ENCODE measurements around the gene PROK2. TPM values are rescaled to one million over a fixed set of nuclear protein-coding genes. Genes with fewer than 3 reads are reported as not detected.
A peak's percentile ranks its signal among the peaks of the same experiment; 100 is the strongest.

Gene PROK2
- total and polyA plus RNA-seq, 2 experiments from 2014 or later = not detected

- Histone ChIP-seq H3K4me3 (no peak overlapping the region), H3K4me1 (ENCODE audit: low read depth) (no peaks in the 10 kb centered on the region), H3K27ac (no peak overlapping the region), H3K9me3 (ENCODE audit: low read depth) (peaks cover 2% of the 10 kb centered on the region), H3K36me3 (no peaks in the 10 kb centered on the region), H3K27me3 (no peaks in the 10 kb centered on the region)
- TF ChIP-seq CTCF (IDR thresholded peaks at IDR 0.05; ENCODE audit: low read depth, low read length) = no peak
- DNase-seq (ENCODE audit: low read depth in 1 of 2, low spot score in 1 of 2) = no peak
Observed at GRCh38 chr3:71742621-71743020, 42.3 kb downstream of the PROK2 start.

GRCh38 chr3:71734881-71735280 lies 50.1 kb downstream of the PROK2 start:
- H3K4me3 ChIP-seq = no peak overlapping the region
- TF ChIP-seq CTCF (IDR thresholded peaks at IDR 0.05; ENCODE audit: low read depth, low read length) = no peak
- no peaks in the 10 kb centered on the region for H3K36me3 ChIP-seq
- H3K4me1 ChIP-seq (ENCODE audit: low read depth) = no peaks in the 10 kb centered on the region
- H3K27me3 ChIP-seq = no peaks in the 10 kb centered on the region
- no peaks in the 10 kb centered on the region for H3K9me3 ChIP-seq (ENCODE audit: low read depth)
- DNase-seq (ENCODE audit: low read depth in 1 of 2, low spot score in 1 of 2) = no peak
- no peak overlapping the region for H3K27ac ChIP-seq

- no peak for DNase-seq (ENCODE audit: low read depth in 1 of 2, low spot score in 1 of 2)
- H3K4me3 ChIP-seq = no peak overlapping the region
- peaks cover 8% of the 10 kb centered on the region for H3K27me3 ChIP-seq
- H3K27ac ChIP-seq = no peak overlapping the region
- no peaks in the 10 kb centered on the region for H3K36me3 ChIP-seq
- no peaks in the 10 kb centered on the region for H3K4me1 ChIP-seq (ENCODE audit: low read depth)
- H3K9me3 ChIP-seq (ENCODE audit: low read depth) = no peaks in the 10 kb centered on the region
- no peak for TF ChIP-seq CTCF (IDR thresholded peaks at IDR 0.05; ENCODE audit: low read depth, low read length)
Observed at GRCh38 chr3:71733319-71733718, 51.6 kb downstream of the PROK2 start.

GRCh38 chr3:71732637-71733036 lies 52.3 kb downstream of the PROK2 start:
- no peak for DNase-seq (ENCODE audit: low read depth in 1 of 2, low spot score in 1 of 2)
- no peaks in the 10 kb centered on the region for H3K9me3 ChIP-seq (ENCODE audit: low read depth)
- TF ChIP-seq CTCF (IDR thresholded peaks at IDR 0.05; ENCODE audit: low read depth, low read length) = no peak
- no peaks in the 10 kb centered on the region for H3K36me3 ChIP-seq
- H3K27me3 ChIP-seq = peaks cover 15% of the 10 kb centered on the region
- H3K4me3 ChIP-seq = no peak overlapping the region
- H3K4me1 ChIP-seq (ENCODE audit: low read depth) = no peaks in the 10 kb centered on the region
- no peak overlapping the region for H3K27ac ChIP-seq

GRCh38 chr3:71728632-71729342 lies 56.2 kb downstream of the PROK2 start:
- Histone ChIP-seq H3K4me3 (no peak overlapping the region), H3K27ac (no peak overlapping the region), H3K9me3 (ENCODE audit: low read depth) (no peaks in the 10 kb centered on the region), H3K36me3 (no peaks in the 10 kb centered on the region), H3K27me3 (peaks cover 41% of the 10 kb centered on the region), H3K4me1 (ENCODE audit: low read depth) (no peaks in the 10 kb centered on the region)
- peak in 1 of 2 donors; percentile 29 for DNase-seq (ENCODE audit: low read depth in 1 of 2, low spot score in 1 of 2)
- TF ChIP-seq CTCF (IDR thresholded peaks at IDR 0.05; ENCODE audit: low read depth, low read length) = no peak
